HepG2 (cell line): ENCODE data around the gene HYAL2. TPM values are rescaled to one million over a fixed set of nuclear protein-coding genes. Genes with fewer than 3 reads are reported as not detected.

Source experiments
- ARNT ChIP-seq: fragments of 450-650 bp; IDR thresholded peaks from 2 replicates; pipeline ENCODE4 v1.6.1; 2017
- CREB1 ChIP-seq, 2 experiments: fragments of 450-650 bp in 1 of 2; IDR thresholded peaks; 2 replicates each; pipeline ENCODE4 v1.6.1; 2016 to 2017; ENCODE audit warnings: control low read depth in 1 of 2, mild to moderate bottlenecking in 1 of 2, missing compliant biosample characterization in 1 of 2, missing genetic modification characterization in 1 of 2
- FOXK1 ChIP-seq: sonication (generic); formaldehyde crosslinking; IDR thresholded peaks from 2 replicates; pipeline ENCODE4 v1.4.0; 2020; ENCODE audit warnings: low read depth, missing genetic modification reagents, borderline replicate concordance
- KLF13 ChIP-seq: sonication (generic); formaldehyde crosslinking; IDR thresholded peaks from 2 replicates; pipeline ENCODE4 v1.4.0; 2020; ENCODE audit warnings: mild to moderate bottlenecking, missing genetic modification reagents
- MED13 ChIP-seq: sonication (generic); formaldehyde crosslinking; IDR thresholded peaks from 2 replicates; pipeline ENCODE4 v1.5.0; 2020; ENCODE audit warnings: missing genetic modification reagents
- MED8 ChIP-seq: sonication (generic); formaldehyde crosslinking; IDR thresholded peaks from 2 replicates; pipeline ENCODE4 v1.8.1; 2023; ENCODE audit warnings: mild to moderate bottlenecking, missing genetic modification reagents; ENCODE audit not compliant: insufficient replicate concordance
- PTBP1 ChIP-seq: fragments of 200-400 bp; formaldehyde crosslinking; IDR thresholded peaks from 2 replicates; pipeline ENCODE4 v1.6.1; 2018; ENCODE audit warnings: low read length, low read depth; ENCODE audit not compliant: poor library complexity, severe bottlenecking
- ZBTB37 ChIP-seq: sonication (generic); formaldehyde crosslinking; IDR thresholded peaks from 2 replicates; pipeline ENCODE4 v1.4.0; 2020; ENCODE audit warnings: mild to moderate bottlenecking, missing genetic modification reagents
- ZBTB40 ChIP-seq, 2 experiments: fragments of 450-650 bp in 1 of 2; sonication (generic) in 1 of 2; formaldehyde crosslinking in 1 of 2; IDR thresholded peaks; 2 replicates each; pipeline versions ENCODE4 v1.6.1 to v1.8.0; 2016 to 2022; ENCODE audit warnings: antibody characterized with exemption in 1 of 2, mild to moderate bottlenecking in 1 of 2, missing genetic modification reagents in 1 of 2
- ZBTB42 ChIP-seq: sonication (generic); formaldehyde crosslinking; IDR thresholded peaks from 2 replicates; pipeline ENCODE4 v1.5.0; 2020; ENCODE audit warnings: mild to moderate bottlenecking, missing genetic modification reagents
- ZBTB7A ChIP-seq: sonication (generic); formaldehyde crosslinking; IDR thresholded peaks from 2 replicates; pipeline ENCODE4 v1.8.0; 2022; ENCODE audit warnings: mild to moderate bottlenecking, missing genetic modification reagents
- ZNF501 ChIP-seq: sonication (generic); formaldehyde crosslinking; IDR thresholded peaks from 2 replicates; pipeline ENCODE4 v1.5.1; 2020; ENCODE audit warnings: mild to moderate bottlenecking, moderate library complexity, missing genetic modification reagents
- ZNF615 ChIP-seq: sonication (generic); formaldehyde crosslinking; IDR thresholded peaks from 2 replicates; pipeline ENCODE4 v1.5.0; 2020; ENCODE audit warnings: mild to moderate bottlenecking, missing genetic modification reagents, borderline replicate concordance
- ZNF629 ChIP-seq: sonication (generic); formaldehyde crosslinking; conservative IDR thresholded peaks from 2 replicates; pipeline ENCODE4 v1.5.0; 2020; ENCODE audit warnings: missing genetic modification reagents
- polyA plus RNA-seq, 8 experiments: library from polyadenylated mRNA; depleted of rRNA in 3 of 8; stranded (reverse) in 7 of 8; unstranded in 1 of 8; fragments of >200 nt; fragmentation: Illumina TruSeq in 4 of 8; extraction: Trizol in 4 of 8; gene quantifications; 2 replicates each; pipeline versions ENCODE4 v1.2.1 to v1.2.3, GENCODE V29; 2011 to 2016; ENCODE audit warnings: low read depth in 4 of 8, missing spikeins in 1 of 8, mixed read lengths in 1 of 8; ENCODE audit not compliant: insufficient read depth in 1 of 8
- total RNA-seq, 5 experiments: library from RNA; depleted of rRNA; stranded (reverse); fragments of >200 nt; fragmentation: Illumina TruSeq; extraction: Trizol; gene quantifications; 2 replicates each; pipeline ENCODE4 v1.2.3, GENCODE V29; 2016; ENCODE audit warnings: low read depth in 1 of 5
- TF ChIP-seq, protein P1 (sequence below): sonication (generic); formaldehyde crosslinking; IDR thresholded peaks from 2 replicates; pipeline ENCODE4 v1.4.0; 2020; ENCODE audit warnings: missing genetic modification reagents
- TF ChIP-seq, protein P2 (sequence below): sonication (generic); formaldehyde crosslinking; IDR thresholded peaks from 2 replicates; pipeline ENCODE4 v1.4.0; 2020; ENCODE audit warnings: mild to moderate bottlenecking, low read depth, missing genetic modification reagents

The HYAL2 gene
- total and polyA plus RNA-seq, 2 of the 13 experiments (the other 11 are each of a cell fraction or from before 2014, with no cell fraction given) = 76.2 to 102 TPM

DNA sequence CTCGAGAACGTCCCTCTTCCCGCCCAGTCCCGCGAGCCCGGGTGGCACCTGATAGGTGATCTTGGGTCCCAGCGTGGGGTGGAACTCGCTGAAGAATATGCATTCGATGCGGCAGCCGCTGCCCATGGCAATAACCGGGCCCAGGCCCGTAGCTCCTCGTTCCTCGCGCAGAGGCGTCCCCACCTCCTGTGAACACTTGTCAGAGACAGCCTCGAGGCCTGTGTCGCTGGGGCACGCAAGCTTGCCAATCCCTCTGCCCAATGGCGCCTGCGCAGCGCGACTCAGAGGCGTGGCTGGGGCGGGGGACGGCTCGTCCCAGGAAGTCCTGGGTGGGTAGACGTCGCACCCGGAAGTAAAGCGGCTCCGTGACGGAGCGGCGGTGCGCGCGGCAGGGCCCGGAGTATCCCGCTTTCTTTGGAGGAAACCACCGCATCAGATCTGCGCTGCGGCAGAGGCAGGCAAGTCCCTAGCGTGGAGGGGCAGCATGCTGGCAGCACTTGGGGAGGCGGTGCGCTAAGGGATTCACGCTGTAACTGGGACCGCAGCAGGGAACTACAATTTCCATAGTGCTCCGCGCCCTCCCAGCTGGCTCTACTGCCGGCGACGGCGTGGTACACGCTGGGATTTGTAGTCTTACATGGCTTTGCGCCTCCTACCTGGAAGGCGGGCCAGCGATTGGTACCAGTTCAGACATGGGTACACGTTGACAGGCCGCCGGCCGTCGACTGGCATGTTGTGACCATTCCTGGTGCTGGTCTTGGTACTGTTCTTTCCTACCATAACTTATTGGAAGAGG is 28.2 kb upstream of the HYAL2 start, which contains the start of the genes CYB561D2 and NPRL2 (continued):
- TF ChIP-seq KLF13 (CRISPR knock-in tag) (peak; percentile 96), ZNF615 (peak; percentile 37; the same call in 1 of the 2 replicates), ZBTB42 (CRISPR knock-in tag) (0 out of 2 replicates have a peak, but pooled peaks have one; percentile 24), MED13 (CRISPR knock-in tag) (peak; percentile 84), ZBTB7A (CRISPR knock-in tag) (peak; percentile 88), FOXK1 (peak; percentile 71), ZBTB40 (IDR thresholded peaks at IDR 0.05) (no peak), ZBTB40 (CRISPR knock-in tag; IDR thresholded peaks at IDR 0.05) (peak; percentile 87), CREB1 (IDR thresholded peaks at IDR 0.05) (peak; percentile 79), CREB1 (CRISPR knock-in tag; IDR thresholded peaks at IDR 0.05) (peak; percentile 93), MED8 (peak; percentile 75), ZNF629 (peak; percentile 7; the same call in 1 of the 2 replicates), PTBP1 (no peak), ZNF501 (CRISPR knock-in tag) (peak; percentile 98), ZBTB37 (CRISPR knock-in tag) (no peak), ARNT (no peak)
- TF ChIP-seq, protein P1, sequence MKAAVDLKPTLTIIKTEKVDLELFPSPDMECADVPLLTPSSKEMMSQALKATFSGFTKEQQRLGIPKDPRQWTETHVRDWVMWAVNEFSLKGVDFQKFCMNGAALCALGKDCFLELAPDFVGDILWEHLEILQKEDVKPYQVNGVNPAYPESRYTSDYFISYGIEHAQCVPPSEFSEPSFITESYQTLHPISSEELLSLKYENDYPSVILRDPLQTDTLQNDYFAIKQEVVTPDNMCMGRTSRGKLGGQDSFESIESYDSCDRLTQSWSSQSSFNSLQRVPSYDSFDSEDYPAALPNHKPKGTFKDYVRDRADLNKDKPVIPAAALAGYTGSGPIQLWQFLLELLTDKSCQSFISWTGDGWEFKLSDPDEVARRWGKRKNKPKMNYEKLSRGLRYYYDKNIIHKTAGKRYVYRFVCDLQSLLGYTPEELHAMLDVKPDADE = peak; percentile 91; the same call in 1 of the 2 replicates
- TF ChIP-seq, protein P2, sequence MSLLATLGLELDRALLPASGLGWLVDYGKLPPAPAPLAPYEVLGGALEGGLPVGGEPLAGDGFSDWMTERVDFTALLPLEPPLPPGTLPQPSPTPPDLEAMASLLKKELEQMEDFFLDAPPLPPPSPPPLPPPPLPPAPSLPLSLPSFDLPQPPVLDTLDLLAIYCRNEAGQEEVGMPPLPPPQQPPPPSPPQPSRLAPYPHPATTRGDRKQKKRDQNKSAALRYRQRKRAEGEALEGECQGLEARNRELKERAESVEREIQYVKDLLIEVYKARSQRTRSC (CRISPR knock-in tag) = peak; percentile 86; the same call in 1 of the 2 replicates
